Activated naive CD4-positive, alpha-beta T cell treated with Interleukin-2 at 50 U/mL for 16 hours (primary cell): ENCODE results near the gene ADARB2.
"Not testable (repeated sequence)": the region's sequence is repeated elsewhere in the genome, so short reads cannot be mapped to it uniquely, and the experiment has no call there.

Source experiments
- DNase-seq: peaks from one replicate; pipeline ENCODE4 v3.0.0-alpha.2; 2020

Gene ADARB2

DNA sequence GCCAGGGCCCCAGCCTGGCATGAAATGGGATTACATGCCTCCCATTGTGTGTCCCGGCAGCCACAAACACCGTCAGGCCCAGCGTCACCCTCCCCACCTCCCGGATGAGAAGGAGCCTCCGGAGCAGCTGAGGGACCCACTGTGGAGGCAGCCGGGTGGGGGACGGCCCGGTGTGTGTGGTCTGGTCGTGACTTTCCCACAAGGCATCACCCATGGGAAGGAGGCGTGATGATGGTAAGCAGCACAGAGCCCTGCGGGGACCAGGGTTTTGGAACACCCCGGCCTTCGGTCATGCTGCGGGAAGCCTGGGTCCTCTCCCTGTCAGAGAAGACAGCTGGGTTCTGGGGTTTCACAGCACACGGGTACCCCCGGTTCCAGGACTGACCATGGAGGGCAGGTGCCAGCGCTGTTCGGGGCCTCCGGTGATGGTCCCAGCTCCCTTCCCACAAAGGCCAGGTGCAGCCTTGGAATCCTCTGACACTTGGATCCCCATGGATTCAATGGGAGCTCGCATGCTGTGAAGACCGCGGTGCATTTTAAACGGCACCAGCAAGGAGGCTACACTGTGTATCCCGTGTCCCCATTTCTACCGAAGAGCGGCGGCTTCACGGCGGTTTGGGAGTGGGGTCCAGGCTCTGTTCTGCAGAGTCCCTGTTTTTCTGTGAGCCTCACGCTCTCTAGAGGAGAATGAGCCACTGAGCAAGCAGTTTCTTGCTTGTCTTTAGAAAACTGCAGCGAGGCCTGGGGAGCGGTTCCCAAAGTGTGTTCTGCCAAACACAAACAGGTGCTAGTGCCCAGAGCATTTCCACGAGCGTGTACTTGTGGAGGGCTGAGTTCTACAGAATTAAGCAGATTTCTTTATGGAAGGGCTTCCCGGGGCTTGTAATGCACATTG is 336.0 kb downstream of the ADARB2 start:
- DNase-seq = no peak

DNA sequence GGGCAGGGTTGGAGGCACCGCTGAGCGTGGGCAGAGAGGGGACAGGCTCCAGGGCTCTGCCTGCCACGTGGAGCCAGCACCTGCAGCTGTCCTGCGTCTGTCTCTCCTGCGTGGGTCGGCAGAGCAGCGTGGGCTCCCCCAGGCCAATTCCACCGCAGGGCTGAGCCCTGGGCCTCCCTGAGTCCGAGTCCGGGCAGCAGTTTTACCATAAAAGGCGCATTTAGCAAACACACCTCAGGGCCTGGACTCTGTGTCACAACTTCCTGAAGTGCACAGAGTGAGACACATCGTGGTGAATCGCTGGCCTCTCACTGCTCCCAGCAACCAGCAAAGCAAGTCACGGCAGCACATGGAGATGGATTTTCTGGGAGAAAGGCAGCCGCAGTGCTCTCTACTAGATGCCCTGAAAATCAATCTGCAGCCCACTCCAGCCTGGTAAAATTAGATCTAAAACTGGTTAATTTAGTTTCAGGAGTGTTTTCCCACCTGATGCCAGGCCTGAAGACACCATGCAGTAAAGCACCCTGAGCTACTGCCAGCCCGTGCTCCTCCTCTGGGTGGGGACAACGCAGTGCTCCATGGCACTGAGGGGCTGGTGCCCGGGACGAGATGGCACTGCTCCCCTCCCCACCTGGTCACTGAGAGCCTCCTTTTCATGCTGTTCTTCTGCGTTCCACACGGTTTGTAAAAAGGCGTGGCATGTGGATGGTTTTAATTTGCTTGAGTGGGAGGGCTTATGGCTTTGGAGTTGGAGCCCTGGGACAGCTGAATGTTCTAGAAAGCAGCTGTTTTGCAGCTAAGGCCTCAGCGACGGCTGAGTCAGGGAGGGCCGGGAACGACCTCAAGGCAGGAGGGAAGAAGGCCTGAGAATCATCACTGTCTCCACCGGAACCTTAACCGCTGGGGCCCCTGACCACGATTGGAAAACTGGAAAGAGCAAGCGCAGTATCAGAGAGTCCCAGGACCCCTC is 336.9 kb downstream of the ADARB2 start:
- DNase-seq = no peak

DNA sequence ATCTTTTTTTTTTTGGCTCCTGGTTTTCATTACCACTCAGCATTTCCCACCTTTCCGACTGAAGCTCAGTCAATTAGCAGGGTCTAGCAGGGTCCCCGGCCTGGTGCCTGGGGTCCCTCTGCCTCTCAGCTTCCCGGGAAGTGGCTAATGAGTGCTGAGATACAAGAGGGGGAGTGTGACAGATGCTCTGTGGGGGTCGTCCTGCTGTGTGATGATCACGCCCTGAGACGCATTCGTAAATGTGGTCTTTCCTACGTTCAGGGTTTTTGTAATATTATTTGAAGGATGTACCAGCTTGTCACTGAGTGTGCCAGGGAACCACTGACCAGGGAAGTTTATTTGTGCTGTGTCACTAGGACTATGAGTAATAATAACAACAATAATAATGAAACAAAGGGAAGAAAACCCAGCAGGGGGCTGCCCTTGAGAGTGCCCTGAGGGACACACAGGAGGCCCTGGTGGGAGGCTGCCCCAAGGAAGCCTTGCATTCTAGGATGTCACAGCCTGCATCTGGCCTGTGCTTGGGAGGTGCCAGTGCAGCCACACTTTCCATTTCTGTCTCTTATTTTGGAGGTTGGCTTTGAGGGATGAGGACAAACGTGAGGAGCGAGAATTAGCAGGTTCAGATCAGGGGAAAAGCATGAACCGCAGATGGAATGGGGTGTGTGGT is 337.8 kb downstream of the ADARB2 start:
- DNase-seq = no peak

DNA sequence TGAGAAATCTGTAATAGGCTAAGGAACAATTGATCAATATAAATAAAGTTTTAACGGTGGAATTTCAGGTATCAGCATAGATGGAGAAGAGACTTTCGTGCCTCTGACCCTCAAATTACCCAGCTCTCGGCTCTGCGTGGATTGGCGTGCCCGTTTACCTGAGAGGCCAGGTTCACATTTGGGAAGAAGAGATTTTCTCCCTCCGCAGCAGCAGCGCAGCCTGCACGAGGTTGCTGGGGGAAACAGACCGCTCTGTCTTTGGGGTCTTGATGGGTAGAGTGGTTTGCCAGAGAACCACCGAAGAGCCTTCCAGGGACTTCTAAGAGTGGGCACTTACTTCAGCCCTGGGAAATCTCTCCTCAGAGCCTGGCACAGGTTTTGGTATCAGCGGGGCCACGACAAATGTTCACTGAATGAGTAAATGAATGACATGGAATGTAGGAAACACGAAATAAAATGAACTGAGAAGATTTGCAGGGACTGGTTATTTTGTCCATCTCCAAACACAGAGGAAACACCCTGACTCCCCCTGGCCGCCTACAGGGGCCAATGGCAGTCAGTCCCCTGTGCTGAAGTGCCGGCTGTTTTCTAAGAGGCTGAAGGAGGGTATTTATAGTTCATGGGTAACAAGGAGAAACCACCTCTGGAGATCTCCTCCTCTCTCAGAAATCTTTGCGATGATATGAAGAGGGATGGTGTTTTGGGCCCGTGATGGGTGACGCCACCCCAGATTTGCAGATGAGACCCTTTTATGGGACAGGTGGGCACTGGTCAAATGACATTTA is 338.5 kb downstream of the ADARB2 start:
- no peak for DNase-seq

DNA sequence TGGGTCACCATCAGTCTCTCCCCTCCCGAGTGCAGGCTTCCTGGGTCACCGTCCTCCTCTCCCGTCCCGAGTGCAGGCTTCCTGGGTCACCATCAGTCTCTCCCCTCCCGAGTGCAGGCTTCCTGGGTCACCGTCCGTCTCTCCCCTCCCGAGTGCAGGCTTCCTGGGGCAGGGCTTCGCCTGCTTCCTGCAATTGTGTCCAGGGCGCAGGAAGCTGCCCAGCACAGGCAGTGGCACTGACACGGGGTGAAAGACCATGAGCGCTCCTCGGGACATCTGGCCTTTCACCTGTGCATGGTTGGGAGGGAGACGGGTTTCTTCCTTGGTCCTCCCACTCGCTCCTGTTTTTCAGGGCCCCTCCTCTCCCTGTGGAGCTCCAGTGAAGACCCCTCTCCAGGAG is 339.2 kb downstream of the ADARB2 start:
- DNase-seq = not testable (repeated sequence)

DNA sequence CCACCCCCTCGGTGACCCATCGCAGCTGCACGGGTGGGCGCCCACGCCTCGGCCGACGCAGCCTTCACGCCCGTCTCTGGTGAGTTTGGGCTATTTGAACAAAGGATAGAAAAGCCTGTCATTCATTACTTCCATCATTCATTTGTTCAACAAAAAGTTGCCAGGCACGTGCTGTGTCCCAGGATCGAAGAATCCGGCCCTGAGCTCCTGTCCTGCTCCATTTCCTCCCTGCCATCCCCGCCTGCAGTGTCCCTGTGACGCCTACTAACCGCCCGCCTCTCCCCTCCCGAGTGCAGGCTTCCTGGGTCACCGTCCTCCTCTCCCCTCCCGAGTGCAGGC is 341.1 kb downstream of the ADARB2 start:
- DNase-seq = no peak

DNA sequence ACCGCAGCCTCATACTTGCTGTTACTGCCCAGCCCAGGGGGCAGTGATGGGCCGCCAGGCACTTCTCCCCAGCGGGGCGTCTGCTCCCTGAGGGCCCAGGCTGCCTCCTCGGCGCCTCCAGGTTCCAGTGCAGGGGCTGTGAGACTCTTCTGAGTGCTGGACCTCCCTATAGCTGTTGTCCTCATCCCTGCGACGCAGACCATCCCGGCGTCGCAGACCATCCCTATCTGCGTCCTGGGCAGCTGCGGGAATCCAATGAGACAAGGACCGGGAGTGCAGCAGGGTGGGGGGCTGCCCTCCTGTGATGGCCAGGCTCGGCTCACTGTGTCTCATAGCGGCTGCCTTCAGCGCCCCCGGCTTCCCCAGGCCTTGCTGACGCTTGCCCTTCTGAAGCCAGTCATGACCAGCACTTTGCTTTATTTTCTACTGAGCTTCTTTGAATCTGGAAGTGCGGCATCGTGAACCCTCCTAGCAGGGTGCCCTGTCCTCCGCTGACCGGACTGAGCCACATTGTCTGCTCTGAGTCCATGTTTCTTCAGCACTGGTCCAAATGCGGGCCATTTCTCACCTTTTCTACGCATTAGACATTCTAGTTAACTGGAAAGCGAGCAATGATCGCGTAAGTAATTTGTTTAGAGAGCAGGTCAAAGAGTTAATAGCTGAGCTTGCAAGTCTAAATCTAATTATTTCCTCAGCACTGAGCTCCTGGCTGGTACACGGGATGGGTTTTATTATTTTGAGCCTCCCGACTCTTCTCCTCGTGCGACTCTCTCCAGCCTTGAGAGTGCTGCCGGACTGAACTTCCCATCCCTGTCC is 341.6 kb downstream of the ADARB2 start:
- DNase-seq = no peak

DNA sequence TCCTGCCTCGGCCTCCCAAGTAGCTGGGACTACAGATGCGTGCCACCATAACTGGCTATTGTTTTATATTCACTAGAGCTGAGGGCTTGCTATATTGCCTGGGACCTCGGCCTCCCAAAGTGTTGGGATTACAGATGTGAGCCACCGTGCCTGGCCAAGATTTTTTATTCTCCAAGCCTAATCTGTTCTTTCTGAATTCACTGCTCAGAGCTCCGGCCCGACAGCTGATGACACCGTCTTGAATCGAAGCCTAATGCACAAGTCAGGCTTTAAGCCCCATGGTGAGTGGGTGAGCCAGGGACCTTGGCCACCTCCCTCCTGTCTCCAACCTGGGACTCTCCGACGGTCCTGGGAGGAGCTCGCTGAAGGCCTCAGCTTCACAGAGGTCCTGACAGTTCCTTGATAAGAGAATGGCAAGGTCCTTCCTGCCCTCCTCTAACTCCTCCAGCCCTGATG is 342.3 kb downstream of the ADARB2 start:
- DNase-seq = no peak

DNA sequence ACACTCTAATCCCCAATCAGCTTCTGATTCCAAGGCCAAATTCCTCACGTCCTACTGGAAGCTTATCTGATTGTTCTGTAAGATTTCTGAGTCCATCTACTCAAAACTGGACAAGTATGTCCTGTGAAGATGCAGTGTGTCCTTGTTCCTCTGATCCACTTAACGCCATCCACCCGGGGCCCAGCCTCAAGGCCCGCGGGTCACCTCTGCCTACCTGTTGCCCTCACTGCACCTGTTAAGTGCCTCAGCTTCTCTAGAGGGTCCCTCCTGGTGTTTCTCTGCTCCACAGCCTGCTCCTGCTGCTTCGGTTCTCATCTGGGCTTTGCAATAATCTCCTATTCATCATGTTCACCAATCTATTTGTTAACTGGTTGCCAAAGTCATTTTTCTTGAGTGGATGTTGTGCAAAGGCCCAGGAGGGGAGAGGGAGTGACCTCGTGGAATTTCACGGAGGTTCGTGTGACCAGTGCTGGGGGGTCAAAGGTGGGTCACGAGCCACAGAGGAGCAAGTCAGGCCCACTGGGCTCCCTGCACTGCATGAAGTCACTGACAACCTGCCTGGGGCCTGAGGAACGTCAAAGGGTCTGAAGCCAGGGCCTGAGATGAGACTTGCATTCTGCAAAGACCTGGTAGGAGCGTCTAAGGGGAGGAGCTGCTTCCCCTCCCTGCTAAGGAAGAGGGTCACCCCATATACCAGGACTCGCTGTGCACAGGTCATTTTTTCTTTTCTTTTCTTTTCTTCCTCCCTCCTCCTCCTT is 343.0 kb downstream of the ADARB2 start:
- no peak for DNase-seq

DNA sequence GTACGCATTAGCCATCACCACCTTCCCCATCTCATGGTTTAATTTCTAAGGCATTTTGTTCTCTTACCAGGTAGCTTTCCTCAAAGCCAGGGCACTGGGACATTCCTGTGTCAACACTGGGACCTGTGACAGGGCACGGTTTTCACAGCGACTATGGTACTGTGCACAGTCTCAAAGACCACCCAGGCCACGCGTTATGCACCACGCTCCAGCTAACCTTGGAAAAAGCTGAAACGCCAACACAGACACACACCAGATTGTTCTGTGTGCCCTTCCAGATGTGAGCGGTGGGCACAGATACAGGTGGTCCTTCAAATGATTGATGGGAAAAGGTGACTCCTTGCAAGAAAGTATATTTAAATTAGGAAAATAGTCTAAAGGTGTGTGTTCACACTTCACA is 343.8 kb downstream of the ADARB2 start:
- no peak for DNase-seq

DNA sequence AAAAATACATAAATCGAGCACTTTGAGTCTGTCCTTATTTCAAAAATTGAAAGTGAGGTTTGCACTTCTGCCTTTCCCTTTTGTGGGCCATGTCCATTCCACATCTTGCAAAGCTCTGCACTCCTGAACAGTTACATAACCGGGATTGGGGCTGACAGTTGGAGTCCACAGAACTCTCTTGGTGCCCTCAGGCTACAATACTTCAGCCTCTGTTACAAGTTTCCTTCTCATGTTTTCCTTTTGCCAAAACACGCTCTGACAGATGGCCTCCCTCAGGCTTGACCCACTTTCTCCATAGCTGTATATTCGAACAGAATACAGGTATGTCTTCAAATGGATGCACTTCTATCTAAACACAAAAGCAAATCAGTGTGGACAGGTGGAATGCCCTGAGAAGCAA is 345.2 kb downstream of the ADARB2 start:
- no peak for DNase-seq

DNA sequence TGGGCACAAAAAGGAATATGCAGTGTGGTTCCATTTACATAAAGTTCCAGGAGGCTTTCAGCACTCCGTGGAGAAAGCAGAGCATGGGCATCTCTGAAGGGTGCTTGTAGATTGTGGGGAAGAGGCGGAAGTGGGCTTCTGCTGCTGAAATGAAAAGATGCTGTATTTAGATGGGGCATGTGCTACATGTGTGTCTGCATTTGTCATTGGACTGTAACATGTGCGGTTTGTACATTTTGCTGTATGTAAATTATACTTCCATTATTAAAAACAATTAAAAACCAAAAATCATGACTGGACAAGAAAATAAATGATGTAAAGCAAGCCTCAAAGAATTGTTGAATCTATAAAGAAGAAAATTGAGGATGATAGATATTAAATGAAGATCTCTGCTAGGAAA is 347.1 kb downstream of the ADARB2 start:
- DNase-seq = no peak

DNA sequence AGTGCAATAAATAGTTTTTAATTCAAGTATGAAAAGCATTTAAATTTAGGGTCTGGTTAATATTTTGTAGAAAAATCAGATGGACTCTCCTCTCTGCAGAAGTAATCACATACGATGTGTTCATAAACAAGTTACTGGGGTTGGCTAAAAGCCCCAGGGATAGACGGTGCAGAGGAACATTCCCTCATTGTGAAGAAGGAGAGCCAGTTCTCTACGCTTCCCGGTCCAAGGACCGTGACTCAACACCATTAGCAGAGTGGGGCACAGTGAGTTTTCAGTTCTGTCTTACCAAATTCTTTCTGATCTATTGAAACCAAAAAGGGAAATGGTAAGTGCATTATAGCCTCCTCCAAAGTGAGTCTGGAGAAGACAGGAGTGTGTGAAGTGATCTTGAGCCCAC is 353.3 kb downstream of the ADARB2 start:
- DNase-seq = no peak

DNA sequence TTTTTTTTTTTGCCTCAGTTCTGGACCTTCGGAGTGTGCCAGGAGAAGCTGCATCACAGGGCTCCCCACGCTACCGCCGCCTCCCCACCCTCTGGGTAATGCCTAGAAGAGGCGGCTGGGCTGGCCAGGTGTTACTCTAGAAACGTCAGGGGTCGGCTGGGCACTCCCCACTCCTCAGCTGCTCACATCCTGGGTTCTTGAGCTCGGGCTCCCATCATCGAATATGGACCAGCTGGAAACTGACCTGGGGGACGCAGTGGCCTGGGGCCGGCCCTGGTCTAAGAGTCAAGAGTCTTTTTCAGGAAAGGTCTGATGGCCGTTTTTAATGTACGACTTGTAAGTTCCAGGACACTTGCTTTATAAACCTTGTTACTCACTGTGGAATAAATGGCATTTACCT is 354.6 kb downstream of the ADARB2 start:
- DNase-seq = no peak

DNA sequence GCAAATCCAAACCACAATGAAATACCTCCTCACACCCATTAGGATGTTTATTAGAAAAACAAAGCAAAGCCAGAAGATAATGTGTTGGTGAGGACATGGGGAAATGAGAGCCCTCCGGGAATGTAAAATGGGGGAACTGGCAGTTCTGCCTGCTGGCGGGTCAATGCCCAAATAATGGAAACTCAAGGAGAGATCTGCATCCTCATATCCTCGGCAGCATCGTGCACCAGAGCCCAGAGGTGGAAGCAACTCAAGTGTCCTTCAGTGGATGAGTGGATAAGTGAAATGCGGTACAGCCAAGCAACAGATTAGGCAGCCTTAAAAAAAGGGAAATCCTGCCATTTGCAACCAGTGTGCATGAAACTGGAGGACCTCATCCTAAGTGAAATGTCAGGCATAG is 356.0 kb downstream of the ADARB2 start:
- DNase-seq = no peak

DNA sequence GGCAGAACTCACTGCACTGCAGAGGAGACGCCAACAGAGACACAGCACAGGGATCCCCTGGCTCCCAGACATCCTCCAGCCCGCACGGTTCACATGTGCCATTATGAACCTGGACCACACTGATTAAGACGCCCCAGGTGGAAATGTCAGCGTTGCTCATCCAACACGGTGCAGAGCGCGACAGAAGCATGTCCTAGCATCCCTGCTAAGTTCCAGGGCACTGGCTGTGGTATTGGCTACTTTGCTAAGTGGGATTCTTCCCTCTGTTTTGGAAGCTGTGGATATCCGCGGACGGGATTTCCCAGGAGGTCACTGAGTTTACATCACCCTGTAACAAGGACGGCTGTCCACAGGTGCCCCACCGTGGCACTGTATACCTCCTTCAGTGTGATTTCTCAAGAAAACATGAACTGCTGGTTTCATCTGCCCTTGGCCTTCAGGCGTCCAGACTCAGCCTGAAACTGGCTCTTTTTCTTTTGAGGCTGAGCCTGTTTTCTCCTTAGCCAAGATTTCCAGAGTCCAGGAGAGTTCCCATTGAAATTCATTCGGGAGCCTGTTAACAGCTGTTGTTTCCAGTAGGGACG is 357.1 kb downstream of the ADARB2 start:
- DNase-seq = no peak

DNA sequence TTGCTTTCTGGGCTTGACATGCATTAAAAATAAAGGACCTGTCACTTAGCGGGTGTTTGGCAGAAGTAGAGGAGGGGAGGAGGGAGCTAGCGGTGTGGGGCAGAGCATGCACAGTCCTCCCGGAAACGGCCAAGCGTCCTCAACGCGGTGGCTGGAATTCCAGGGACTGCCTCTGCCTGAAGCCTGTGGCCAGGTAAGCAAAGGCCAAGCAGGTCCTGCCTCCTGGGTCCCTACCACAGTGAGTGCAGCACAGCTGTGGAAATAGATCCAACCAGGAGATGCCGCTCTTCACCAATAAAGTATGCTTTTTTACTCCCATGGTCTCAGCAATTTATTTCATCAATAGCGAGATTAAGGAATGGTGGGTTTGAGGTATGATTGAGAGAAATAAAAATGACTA is 357.7 kb downstream of the ADARB2 start:
- DNase-seq = no peak

DNA sequence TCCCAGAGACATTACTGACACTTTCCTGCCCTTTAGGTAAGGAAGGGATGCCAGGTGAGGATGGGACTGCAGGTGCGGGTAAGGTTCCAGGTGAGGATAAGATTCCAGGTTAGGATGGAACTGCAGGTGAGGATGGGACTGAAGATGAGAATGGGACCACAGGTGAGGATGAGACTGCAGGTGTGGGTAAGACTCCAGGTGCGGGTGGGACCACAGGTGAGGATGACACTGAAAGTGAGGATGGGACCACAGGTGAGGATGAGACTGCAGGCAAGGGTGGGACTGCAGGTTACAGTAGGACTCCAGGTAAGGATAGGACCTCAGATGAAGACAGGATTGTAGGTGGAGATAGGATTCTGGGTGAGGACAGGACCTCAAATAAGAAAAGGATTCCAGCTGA is 358.9 kb downstream of the ADARB2 start:
- no peak for DNase-seq

DNA sequence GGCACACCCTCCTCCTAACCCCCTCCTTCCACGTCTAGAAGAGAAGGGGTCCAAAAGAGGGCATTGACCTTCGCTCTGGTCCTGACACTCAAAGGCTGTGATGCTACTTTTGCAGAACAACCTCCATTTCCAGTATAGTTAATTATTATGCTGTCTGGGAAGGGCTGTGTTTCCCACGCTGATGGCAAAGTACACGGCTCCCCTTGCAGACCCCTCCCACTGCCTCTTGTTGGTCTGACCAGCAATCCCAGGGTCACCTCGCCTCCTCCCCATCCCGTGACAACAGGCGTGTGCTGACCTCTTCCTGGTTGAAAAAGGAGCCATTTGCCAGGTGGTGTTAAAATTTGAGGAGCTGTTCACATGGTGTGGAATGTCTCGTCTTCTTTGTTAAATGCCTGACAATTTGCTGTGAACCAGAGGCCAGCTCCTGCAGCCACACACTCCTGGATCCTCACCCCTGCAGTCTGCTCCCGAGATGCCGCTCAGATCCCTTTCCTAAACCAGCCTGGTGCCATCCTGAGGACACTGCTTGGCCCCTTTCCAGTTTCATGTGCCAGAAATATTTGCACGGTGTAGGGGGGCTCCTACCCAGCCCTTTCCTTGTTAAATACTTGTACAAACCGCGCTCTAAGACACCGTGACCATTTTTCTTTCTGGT is 359.5 kb downstream of the ADARB2 start:
- no peak for DNase-seq

DNA sequence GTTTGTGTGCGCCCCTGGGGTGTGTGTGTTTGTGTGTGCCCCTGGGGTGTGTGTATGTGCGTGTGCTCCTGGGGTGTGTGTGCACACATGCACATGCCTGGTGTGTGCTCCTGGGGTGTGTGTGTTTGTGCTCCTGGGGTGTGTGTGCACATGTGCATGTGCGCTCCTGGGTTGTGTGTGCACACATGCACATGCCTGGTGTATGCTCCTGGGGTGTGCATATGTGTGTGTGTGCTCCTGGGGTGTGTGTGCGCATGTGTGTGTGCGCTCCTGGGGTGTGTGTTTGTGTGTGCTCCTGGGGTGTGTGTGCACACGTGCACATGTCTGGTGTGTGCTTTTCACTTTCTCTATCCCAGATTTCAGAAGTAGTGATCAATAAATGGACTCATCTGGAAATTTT is 360.1 kb downstream of the ADARB2 start:
- DNase-seq = no peak
